ENCODE measurements around the gene RNASE13. TPM values are rescaled to one million over a fixed set of nuclear protein-coding genes. Genes with fewer than 3 reads are reported as not detected.

RNASE13 gene
- polyA plus RNA-seq, 1 of the 3 experiments (the other 2 are of a cell fraction) = not detected

DNA sequence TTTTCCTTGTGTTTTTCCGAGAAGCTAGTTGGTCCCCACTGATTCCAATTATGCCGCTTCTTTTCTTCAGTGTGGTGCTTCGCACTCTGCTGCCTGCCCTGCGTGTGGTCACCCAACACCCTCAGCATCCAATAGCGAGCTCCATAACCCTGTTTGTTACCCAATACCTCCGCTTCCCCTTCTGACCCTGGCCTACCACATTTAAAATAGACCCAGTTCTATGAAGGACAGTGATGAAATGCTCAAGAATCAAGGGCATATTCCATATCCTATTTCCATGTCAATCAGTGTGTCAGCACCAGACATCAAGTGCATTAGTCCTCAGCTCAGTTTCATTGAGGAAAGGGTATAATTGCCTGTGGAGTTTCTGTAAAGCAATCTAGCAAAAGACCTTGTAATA lies 19.3 kb downstream of the RNASE13 start:
- ChIA-PET CTCF (interaction anchor here (0.6 to 18.2 kb wide), 47 partner anchors 9 to 634 kb away, joined by 3 to 555 read pairs (median 7); partner anchors contain the start of genes ARHGEF40, NDRG2, RNASE13 and RNASE7), POLR2A (interaction anchor here (1.0 to 2.1 kb wide), 10 partner anchors 9 to 89 kb away, joined by 3 to 15 read pairs (median 5); partner anchors contain the start of genes ARHGEF40 and NDRG2)
- no peak overlapping the region for H2AFZ ChIP-seq (ENCODE audit: low read depth)
- WGBS (ENCODE audit: low lambda C conversion rate) = 73% methylated on average over 6 of the region's 6 CpGs
- no peaks in the 10 kb centered on the region for H4K20me1 ChIP-seq (ENCODE audit: insufficient read depth)
- no peak overlapping the region for H3K9ac ChIP-seq
- H3K27ac ChIP-seq (ENCODE audit: low read depth in 2 of 2, low read length in 1 of 2) = no peak overlapping the region
- H3K9me2 ChIP-seq = no peaks in the 10 kb centered on the region
- no peaks in the 10 kb centered on the region for H3K79me2 ChIP-seq (ENCODE audit: insufficient read depth)
- no peak overlapping the region for H3K4me3 ChIP-seq (ENCODE audit: low read depth in 2 of 2, low read length in 1 of 2)
- H3K27me3 ChIP-seq (ENCODE audit: insufficient read depth) = peaks cover 15% of the 10 kb centered on the region
- H3K9me3 ChIP-seq = no peaks in the 10 kb centered on the region
- H3K4me1 ChIP-seq (ENCODE audit: control insufficient read depth in 1 of 2, insufficient read depth in 2 of 2, low read depth in 1 of 2, low read length in 1 of 2) = no peaks in the 10 kb centered on the region; a peak in 1 of 4 replicates
- TF ChIP-seq EZH2phosphoT487 (IDR thresholded peaks at IDR 0.05; ENCODE audit: borderline replicate concordance, low read depth) = no peak
- no peak for TF ChIP-seq NFIC (IDR thresholded peaks at IDR 0.05; ENCODE audit: borderline replicate concordance)
- TF ChIP-seq GATA2 (CRISPR knock-in tag; IDR thresholded peaks at IDR 0.05) = no peak
- TF ChIP-seq TEAD4 (IDR thresholded peaks at IDR 0.05; ENCODE audit: borderline replicate concordance, insufficient read depth) = no peak
- no peak for TF ChIP-seq RCOR1 (IDR thresholded peaks at IDR 0.05; ENCODE audit: low read length)
- no peak for TF ChIP-seq MEF2A (IDR thresholded peaks at IDR 0.05; ENCODE audit: borderline replicate concordance, low read depth)
- TF ChIP-seq, protein P1, sequence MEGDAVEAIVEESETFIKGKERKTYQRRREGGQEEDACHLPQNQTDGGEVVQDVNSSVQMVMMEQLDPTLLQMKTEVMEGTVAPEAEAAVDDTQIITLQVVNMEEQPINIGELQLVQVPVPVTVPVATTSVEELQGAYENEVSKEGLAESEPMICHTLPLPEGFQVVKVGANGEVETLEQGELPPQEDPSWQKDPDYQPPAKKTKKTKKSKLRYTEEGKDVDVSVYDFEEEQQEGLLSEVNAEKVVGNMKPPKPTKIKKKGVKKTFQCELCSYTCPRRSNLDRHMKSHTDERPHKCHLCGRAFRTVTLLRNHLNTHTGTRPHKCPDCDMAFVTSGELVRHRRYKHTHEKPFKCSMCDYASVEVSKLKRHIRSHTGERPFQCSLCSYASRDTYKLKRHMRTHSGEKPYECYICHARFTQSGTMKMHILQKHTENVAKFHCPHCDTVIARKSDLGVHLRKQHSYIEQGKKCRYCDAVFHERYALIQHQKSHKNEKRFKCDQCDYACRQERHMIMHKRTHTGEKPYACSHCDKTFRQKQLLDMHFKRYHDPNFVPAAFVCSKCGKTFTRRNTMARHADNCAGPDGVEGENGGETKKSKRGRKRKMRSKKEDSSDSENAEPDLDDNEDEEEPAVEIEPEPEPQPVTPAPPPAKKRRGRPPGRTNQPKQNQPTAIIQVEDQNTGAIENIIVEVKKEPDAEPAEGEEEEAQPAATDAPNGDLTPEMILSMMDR (IDR thresholded peaks at IDR 0.05) = no peak
- no peak for TF ChIP-seq EP300 (IDR thresholded peaks at IDR 0.05; ENCODE audit: borderline replicate concordance in 1 of 2, low read depth in 1 of 2, low read length in 1 of 2)
- no peak for TF ChIP-seq GABPA (IDR thresholded peaks at IDR 0.05; ENCODE audit: low read depth)
- no peak for TF ChIP-seq RAD21 (IDR thresholded peaks at IDR 0.05; ENCODE audit: low read length)
- TF ChIP-seq, protein P2, sequence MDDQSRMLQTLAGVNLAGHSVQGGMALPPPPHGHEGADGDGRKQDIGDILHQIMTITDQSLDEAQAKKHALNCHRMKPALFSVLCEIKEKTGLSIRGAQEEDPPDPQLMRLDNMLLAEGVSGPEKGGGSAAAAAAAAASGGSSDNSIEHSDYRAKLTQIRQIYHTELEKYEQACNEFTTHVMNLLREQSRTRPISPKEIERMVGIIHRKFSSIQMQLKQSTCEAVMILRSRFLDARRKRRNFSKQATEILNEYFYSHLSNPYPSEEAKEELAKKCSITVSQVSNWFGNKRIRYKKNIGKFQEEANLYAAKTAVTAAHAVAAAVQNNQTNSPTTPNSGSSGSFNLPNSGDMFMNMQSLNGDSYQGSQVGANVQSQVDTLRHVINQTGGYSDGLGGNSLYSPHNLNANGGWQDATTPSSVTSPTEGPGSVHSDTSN (IDR thresholded peaks at IDR 0.05) = no peak
- TF ChIP-seq, protein P3, sequence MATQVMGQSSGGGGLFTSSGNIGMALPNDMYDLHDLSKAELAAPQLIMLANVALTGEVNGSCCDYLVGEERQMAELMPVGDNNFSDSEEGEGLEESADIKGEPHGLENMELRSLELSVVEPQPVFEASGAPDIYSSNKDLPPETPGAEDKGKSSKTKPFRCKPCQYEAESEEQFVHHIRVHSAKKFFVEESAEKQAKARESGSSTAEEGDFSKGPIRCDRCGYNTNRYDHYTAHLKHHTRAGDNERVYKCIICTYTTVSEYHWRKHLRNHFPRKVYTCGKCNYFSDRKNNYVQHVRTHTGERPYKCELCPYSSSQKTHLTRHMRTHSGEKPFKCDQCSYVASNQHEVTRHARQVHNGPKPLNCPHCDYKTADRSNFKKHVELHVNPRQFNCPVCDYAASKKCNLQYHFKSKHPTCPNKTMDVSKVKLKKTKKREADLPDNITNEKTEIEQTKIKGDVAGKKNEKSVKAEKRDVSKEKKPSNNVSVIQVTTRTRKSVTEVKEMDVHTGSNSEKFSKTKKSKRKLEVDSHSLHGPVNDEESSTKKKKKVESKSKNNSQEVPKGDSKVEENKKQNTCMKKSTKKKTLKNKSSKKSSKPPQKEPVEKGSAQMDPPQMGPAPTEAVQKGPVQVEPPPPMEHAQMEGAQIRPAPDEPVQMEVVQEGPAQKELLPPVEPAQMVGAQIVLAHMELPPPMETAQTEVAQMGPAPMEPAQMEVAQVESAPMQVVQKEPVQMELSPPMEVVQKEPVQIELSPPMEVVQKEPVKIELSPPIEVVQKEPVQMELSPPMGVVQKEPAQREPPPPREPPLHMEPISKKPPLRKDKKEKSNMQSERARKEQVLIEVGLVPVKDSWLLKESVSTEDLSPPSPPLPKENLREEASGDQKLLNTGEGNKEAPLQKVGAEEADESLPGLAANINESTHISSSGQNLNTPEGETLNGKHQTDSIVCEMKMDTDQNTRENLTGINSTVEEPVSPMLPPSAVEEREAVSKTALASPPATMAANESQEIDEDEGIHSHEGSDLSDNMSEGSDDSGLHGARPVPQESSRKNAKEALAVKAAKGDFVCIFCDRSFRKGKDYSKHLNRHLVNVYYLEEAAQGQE (IDR thresholded peaks at IDR 0.05; ENCODE audit: low read depth, low read length) = no peak
- TF ChIP-seq CHD2 (IDR thresholded peaks at IDR 0.05; ENCODE audit: low read length, partially characterized antibody) = no peak
- TF ChIP-seq MXI1 (IDR thresholded peaks at IDR 0.05; ENCODE audit: low read depth, low read length) = no peak
- TF ChIP-seq SMC3 (IDR thresholded peaks at IDR 0.05; ENCODE audit: low read depth, low read length) = no peak
- no peaks in the 10 kb centered on the region for H3K36me3 ChIP-seq (replicated peaks in 1 of 2; ENCODE audit: control insufficient read depth in 1 of 2, insufficient read depth in 2 of 2, low read length in 1 of 2)
- H3K4me2 ChIP-seq = no peak overlapping the region
- H3F3A ChIP-seq (replicated peaks; ENCODE audit: insufficient read depth) = no peaks in the 10 kb centered on the region
- DNase-seq = no peak
